ENCODE results near the gene SETD5. TPM values are rescaled to one million over a fixed set of nuclear protein-coding genes. Genes with fewer than 3 reads are reported as not detected.

The SETD5 gene
- total and polyA plus RNA-seq, 10 donors: 9.7 to 159 (median 118) TPM

DNA sequence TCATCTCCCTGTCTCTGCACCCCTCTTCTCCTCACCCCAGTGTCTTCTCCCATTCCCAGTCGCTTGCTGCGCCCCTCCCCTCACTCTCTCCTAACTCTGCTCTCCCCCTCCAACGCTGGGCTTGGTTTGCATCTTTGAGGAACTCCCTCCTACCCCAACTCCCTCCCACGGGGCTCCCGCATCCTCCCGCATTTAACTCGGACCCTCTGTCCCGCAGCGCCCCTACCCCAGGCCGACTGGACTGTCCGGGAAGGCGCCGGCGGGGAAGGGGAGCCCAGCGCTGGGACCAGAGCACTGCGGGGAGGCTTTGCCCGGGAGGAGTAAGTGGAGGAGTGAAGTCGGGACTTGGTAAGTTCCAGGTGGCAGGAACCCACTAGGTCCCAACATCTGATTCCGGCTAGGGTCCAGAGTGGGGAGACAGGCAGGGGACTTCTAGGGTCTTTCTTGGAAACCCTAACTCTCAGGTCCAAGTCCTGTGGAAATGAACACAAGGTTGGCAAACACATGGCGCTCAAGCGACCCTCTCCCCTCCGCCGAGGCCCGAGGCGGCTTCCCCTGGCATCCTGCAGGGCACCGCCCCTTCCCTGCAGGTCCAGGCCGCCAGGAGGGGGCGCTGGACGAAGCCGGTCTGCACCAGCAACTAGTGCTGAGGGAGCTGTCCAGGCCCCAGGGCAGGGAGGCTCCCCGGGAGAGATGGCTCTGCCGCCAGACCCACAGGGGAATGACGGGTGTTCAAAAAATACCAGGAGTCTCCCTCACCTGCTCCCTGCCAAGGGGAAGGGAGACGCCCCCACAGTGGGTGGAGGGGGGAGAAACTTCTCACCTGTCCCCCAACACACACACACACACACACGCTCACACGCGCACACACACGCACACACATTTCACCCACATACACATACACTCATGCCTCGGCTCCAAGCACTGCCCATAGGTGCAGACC lies 103.0 kb downstream of the SETD5 start:
- H3K27me3 ChIP-seq (replicated peaks in 1 of 7): peaks cover 4 to 39% (median 30%) of the 10 kb centered on the region in 7 donors
- peak; percentile 85 for DNase-seq
- 8 to 25% (median 14%) methylated on average over 28 to 39 of the region's 39 CpGs for WGBS, 5 donors
- peak overlapping the region in 2 of 8 donors; percentile 6 to 46 for H3K4me3 ChIP-seq
- no peaks in the 10 kb centered on the region for H3K36me3 ChIP-seq
- peaks cover 0 to 21% (median 12%) of the 10 kb centered on the region in 6 donors for H3K4me1 ChIP-seq
- H3K9me3 ChIP-seq: no peaks in the 10 kb centered on the region
- intact Hi-C loops (cut with DNase I; ENCODE audit: low total_unique reads): no loop called here
- TF ChIP-seq POLR2A (IDR thresholded peaks at IDR 0.05) (no peak), POLR2AphosphoS5 (IDR thresholded peaks at IDR 0.05) (peak in 2 of 3 donors; percentile 22 to 67)
- TF ChIP-seq, protein P1, sequence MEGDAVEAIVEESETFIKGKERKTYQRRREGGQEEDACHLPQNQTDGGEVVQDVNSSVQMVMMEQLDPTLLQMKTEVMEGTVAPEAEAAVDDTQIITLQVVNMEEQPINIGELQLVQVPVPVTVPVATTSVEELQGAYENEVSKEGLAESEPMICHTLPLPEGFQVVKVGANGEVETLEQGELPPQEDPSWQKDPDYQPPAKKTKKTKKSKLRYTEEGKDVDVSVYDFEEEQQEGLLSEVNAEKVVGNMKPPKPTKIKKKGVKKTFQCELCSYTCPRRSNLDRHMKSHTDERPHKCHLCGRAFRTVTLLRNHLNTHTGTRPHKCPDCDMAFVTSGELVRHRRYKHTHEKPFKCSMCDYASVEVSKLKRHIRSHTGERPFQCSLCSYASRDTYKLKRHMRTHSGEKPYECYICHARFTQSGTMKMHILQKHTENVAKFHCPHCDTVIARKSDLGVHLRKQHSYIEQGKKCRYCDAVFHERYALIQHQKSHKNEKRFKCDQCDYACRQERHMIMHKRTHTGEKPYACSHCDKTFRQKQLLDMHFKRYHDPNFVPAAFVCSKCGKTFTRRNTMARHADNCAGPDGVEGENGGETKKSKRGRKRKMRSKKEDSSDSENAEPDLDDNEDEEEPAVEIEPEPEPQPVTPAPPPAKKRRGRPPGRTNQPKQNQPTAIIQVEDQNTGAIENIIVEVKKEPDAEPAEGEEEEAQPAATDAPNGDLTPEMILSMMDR (IDR thresholded peaks at IDR 0.05 in 8 of 11, conservative IDR thresholded peaks at IDR 0.05 in 3 of 11): peak in 9 of 11 experiments; percentile 7 to 81 (median 71)
- H3K27ac ChIP-seq: no peak overlapping the region

DNA sequence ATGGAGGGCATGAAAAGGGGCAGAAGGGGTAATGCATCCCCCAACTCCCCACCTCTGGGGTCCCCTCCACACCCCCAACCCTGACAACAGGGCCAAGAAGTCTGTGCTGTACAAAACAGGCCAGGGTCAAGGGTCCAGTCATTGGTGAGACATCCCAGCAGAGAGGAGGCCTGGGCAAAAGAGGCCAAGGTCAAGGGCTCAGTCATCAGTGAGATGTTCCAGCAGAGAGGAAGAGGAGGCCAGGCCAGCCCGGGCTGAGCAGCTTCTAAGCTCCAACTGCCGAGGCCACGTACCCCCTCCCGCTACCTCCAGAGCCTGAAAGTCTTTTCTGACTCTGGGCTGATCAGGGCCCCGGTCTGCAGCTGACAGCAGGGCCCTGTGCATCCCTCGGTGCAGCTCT lies 103.8 kb downstream of the SETD5 start:
- H3K4me1 ChIP-seq: peaks cover 0 to 21% (median 12%) of the 10 kb centered on the region in 6 donors
- no peak overlapping the region for H3K4me3 ChIP-seq
- no peaks in the 10 kb centered on the region for H3K36me3 ChIP-seq
- intact Hi-C loops (cut with DNase I; ENCODE audit: low total_unique reads): no loop called here
- no peak for DNase-seq
- WGBS, 5 donors: 64 to 75% (median 72%) methylated on average over 5 to 6 of the region's 6 CpGs
- peaks cover 4 to 39% (median 30%) of the 10 kb centered on the region in 7 donors for H3K27me3 ChIP-seq (replicated peaks in 1 of 7)
- no peaks in the 10 kb centered on the region for H3K9me3 ChIP-seq
- H3K27ac ChIP-seq: no peak overlapping the region
- TF ChIP-seq POLR2A (IDR thresholded peaks at IDR 0.05): no peak
- TF ChIP-seq POLR2AphosphoS5 (IDR thresholded peaks at IDR 0.05): no peak
- TF ChIP-seq, protein P1 (IDR thresholded peaks at IDR 0.05 in 8 of 11, conservative IDR thresholded peaks at IDR 0.05 in 3 of 11): no peak

DNA sequence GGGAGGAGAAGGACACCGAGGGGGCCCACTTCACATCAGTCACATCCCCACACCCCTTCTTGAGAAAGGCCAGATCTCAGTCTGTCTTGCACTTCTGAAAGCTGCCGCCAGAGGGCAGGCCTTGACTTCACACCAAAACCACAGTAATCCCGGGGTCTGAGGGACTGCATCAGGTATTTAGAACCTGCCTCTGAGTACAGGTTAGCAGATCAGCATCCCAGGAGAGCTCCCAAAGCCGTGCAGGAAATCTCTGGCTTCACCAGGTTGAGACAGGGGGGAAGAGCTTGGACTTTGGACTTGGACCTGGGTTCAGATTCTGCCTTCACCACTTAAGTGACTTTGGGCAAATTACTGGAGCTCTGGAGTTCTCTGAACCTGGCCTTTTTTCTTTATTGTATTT lies 105.9 kb downstream of the SETD5 start:
- no peaks in the 10 kb centered on the region for H3K36me3 ChIP-seq
- WGBS, 5 donors: 0 to 9% (median 4%) methylated on average over 4 of the region's 4 CpGs
- peaks cover 0 to 21% (median 12%) of the 10 kb centered on the region in 6 donors for H3K4me1 ChIP-seq
- TF ChIP-seq, protein P1 (IDR thresholded peaks at IDR 0.05 in 8 of 11, conservative IDR thresholded peaks at IDR 0.05 in 3 of 11): peak; percentile 54 to 90 (median 82)
- no peak for TF ChIP-seq POLR2A (IDR thresholded peaks at IDR 0.05)
- TF ChIP-seq POLR2AphosphoS5 (IDR thresholded peaks at IDR 0.05): peak in 1 of 3 donors; percentile 26
- no peaks in the 10 kb centered on the region for H3K9me3 ChIP-seq
- H3K27me3 ChIP-seq (replicated peaks in 1 of 7): peaks cover 4 to 48% (median 30%) of the 10 kb centered on the region in 7 donors
- intact Hi-C loops (cut with DNase I; ENCODE audit: low total_unique reads): no loop called here
- peak; percentile 84 for DNase-seq
- H3K4me3 ChIP-seq: no peak overlapping the region
- no peak overlapping the region for H3K27ac ChIP-seq
